Measurements from ENCODE around the gene HYOU1.

Gene HYOU1

DNA sequence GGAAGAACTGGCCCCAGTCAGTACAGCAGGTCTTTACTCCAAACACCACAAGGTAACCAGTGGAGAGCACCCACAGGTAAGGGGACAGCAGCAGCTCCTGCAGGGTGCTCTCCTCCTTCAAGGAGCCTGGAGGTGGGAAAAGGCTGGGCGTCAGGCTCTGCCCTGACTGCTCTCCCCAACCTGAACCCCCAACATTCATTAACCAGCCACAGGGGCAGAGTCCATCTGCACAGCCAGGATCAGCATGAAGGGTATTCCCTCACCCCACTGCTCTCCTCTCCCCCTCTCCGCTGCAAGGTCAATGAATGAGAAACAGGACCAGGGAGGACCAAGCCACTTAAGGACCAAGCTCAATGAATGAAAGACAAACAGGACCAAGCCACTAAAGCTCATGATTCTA lies 30.0 kb downstream of the HYOU1 start:
- H3K4me3 ChIP-seq (replicated peaks; ENCODE audit: low read depth, low read length), result no peak overlapping the region
- TF ChIP-seq, protein P1, sequence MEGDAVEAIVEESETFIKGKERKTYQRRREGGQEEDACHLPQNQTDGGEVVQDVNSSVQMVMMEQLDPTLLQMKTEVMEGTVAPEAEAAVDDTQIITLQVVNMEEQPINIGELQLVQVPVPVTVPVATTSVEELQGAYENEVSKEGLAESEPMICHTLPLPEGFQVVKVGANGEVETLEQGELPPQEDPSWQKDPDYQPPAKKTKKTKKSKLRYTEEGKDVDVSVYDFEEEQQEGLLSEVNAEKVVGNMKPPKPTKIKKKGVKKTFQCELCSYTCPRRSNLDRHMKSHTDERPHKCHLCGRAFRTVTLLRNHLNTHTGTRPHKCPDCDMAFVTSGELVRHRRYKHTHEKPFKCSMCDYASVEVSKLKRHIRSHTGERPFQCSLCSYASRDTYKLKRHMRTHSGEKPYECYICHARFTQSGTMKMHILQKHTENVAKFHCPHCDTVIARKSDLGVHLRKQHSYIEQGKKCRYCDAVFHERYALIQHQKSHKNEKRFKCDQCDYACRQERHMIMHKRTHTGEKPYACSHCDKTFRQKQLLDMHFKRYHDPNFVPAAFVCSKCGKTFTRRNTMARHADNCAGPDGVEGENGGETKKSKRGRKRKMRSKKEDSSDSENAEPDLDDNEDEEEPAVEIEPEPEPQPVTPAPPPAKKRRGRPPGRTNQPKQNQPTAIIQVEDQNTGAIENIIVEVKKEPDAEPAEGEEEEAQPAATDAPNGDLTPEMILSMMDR (IDR thresholded peaks at IDR 0.05; ENCODE audit: low read depth, low read length, missing control alignments), result no peak
- no peak for DNase-seq (ENCODE audit: extremely low read depth, low read depth)

DNA sequence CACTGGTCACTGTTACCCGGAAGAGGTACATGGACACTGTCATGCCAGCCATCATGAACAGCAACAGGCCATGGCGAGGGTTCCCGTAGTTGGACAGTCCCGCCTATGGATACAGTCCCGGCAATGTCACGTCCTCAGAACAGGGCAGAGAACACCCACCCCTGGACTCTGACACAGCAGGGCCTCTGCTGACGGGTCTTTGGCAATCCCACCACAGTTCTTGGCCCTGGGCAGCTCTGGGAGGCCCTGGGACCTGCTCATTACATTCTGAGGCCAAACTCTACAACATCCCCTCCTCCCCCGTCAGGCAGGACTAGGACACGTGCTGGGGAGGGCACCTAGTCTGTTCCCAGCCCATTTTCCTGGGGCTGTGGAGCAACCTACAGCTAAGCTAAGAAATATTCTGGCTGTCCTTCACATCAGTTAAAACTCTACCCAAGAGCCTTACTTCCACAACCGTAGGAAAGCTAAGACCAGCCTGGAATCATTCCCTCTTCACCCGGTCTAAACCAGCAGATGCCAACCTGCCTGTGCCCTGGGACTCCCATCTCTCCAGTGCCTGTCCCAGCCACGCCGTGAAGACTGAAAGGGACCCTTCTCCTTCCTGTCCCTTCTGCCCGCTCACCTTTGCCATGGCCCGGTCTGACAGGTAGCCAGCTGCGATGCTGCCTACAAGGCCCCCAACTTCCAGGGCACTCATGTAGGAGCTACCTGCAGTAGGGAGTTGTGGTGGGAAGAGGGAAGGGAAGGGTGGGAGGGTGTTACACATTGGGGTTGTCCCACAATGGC lies 30.8 kb downstream of the HYOU1 start:
- no peak overlapping the region for H3K4me3 ChIP-seq (replicated peaks; ENCODE audit: low read depth, low read length)
- TF ChIP-seq, protein P1 (IDR thresholded peaks at IDR 0.05; ENCODE audit: low read depth, low read length, missing control alignments), result no peak
- no peak for DNase-seq (ENCODE audit: extremely low read depth, low read depth)

GRCh38 chr11:119025541-119025940 lies 31.5 kb downstream of the HYOU1 start:
- H3K4me3 ChIP-seq (replicated peaks; ENCODE audit: low read depth, low read length), result no peak overlapping the region
- no peak for DNase-seq (ENCODE audit: extremely low read depth, low read depth)
- TF ChIP-seq, protein P1 (IDR thresholded peaks at IDR 0.05; ENCODE audit: low read depth, low read length, missing control alignments), result no peak

- DNase-seq (ENCODE audit: extremely low read depth, low read depth), result no peak
- TF ChIP-seq, protein P1 (IDR thresholded peaks at IDR 0.05; ENCODE audit: low read depth, low read length, missing control alignments), result no peak
- H3K4me3 ChIP-seq (replicated peaks; ENCODE audit: low read depth, low read length), result no peak overlapping the region
These were observed 31.9 kb downstream of the HYOU1 start for GRCh38 chr11:119025099-119025473.

DNA sequence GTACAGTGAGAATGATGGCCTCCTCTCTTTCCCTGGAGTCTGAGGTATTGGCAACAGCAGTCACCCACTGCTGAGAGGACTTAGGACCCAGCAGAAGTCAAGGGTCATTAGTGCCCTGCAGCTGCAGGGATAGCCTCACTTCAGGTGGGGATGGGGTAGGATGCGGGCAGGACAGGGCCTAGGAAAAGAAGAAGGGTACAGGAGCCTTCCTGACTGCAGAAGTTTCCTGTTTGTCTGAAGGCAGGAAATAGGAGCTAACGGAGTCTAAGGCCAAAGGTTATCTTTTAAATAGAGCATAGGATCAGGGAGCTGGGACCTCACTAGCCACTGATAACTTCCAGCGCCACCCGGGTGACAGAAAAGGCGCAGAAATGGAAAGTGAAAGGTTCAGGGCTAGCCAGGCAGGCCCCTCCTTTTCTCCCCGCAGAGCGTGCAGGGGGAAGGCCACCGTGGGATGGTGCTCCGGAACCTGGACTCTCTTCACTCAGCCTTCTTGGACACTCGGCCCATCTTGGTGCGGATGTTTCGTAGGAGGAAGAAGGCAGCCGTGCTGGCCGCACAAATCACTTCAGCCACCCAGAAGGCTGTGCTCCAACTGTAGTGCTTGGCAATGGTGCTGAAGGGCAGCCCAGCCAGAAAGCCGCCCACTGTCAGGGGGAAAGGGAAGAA lies 32.4 kb downstream of the HYOU1 start:
- TF ChIP-seq, protein P1 (IDR thresholded peaks at IDR 0.05; ENCODE audit: low read depth, low read length, missing control alignments), result no peak
- DNase-seq (ENCODE audit: extremely low read depth, low read depth), result no peak
- no peak overlapping the region for H3K4me3 ChIP-seq (replicated peaks; ENCODE audit: low read depth, low read length)

DNA sequence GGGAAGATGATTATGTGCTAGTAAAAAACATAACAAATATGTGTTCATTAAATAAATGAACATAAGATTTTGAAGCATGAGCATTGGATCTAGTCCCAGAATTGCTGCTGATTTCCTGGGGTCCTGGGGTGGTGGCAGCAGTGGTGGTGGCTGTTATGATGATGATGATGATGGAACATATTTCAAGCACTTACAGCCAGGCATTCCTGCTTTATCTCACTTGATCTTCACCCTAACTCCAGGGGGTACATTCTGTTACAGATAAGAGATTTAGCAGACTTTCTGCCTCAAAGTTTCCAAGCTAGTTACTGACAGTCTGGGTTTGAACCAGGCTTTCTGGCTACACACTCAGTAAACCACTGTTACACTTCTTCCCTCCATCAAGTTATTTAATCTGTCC lies 33.3 kb downstream of the HYOU1 start:
- H3K4me3 ChIP-seq (replicated peaks; ENCODE audit: low read depth, low read length), result no peak overlapping the region
- DNase-seq (ENCODE audit: extremely low read depth, low read depth), result no peak
- TF ChIP-seq, protein P1 (IDR thresholded peaks at IDR 0.05; ENCODE audit: low read depth, low read length, missing control alignments), result no peak
